B cell (primary cell): Measurements from ENCODE around the gene FAM24B.

Source experiments
- EZH2 ChIP-seq: IDR thresholded peaks from 2 replicates; pipeline ENCODE4 v1.6.1; 2012; ENCODE audit warnings: borderline replicate concordance, low read depth, mild to moderate bottlenecking, moderate library complexity, low read length; ENCODE audit not compliant: insufficient read depth, poor library complexity, severe bottlenecking
- TF ChIP-seq, protein P1 (sequence below): fragments of 200-600 bp; IDR thresholded peaks from one replicate; pipeline ENCODE4 v1.8.0; 2022; ENCODE audit warnings: antibody characterized with exemption, mild to moderate bottlenecking

DNA sequence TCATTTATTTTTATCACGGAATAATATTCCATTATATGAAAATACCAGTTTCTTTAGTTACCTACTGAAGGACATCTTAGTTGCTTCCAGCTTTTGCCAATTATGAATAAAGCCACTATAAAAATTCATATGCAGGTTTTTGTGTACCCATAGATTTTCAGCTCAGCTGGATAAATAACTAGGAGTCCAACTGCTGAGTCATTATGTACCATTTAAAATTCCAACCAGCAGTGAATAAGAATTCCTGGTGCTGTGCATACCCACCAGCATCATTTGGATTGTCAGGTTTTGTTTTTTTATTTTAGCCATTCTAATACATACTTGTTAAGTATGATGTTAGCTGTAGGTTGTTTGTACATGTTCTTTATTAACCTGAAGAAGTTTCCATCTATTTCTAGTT is 14.5 kb downstream of the FAM24B start:
- TF ChIP-seq, protein P1, sequence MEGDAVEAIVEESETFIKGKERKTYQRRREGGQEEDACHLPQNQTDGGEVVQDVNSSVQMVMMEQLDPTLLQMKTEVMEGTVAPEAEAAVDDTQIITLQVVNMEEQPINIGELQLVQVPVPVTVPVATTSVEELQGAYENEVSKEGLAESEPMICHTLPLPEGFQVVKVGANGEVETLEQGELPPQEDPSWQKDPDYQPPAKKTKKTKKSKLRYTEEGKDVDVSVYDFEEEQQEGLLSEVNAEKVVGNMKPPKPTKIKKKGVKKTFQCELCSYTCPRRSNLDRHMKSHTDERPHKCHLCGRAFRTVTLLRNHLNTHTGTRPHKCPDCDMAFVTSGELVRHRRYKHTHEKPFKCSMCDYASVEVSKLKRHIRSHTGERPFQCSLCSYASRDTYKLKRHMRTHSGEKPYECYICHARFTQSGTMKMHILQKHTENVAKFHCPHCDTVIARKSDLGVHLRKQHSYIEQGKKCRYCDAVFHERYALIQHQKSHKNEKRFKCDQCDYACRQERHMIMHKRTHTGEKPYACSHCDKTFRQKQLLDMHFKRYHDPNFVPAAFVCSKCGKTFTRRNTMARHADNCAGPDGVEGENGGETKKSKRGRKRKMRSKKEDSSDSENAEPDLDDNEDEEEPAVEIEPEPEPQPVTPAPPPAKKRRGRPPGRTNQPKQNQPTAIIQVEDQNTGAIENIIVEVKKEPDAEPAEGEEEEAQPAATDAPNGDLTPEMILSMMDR = no peak
- TF ChIP-seq EZH2 = no peak
